SJSA1 (cell line): ENCODE data around the gene VMP1. TPM values are rescaled to one million over a fixed set of nuclear protein-coding genes. Genes with fewer than 3 reads are reported as not detected.
A peak's percentile ranks its signal among the peaks of the same experiment; 100 is the strongest.

Experiments
- DNase-seq, 2 experiments: peaks; one replicate each; pipeline ENCODE4 v3.0.0-alpha.2; 2015 to 2020; ENCODE audit warnings: low spot score in 2 of 2, low read depth in 1 of 2
- H3K27ac ChIP-seq: fragments of 250-450 bp; sonication (Bioruptor Pico); 2 replicates; pipeline ENCODE4 v1.5.1; 2020; ENCODE audit warnings: mild to moderate bottlenecking, moderate library complexity
- H3K27me3 ChIP-seq: fragments of 250-450 bp; sonication (Bioruptor Pico); replicated peaks from 2 replicates; pipeline ENCODE4 v1.5.1; 2020; ENCODE audit warnings: mild to moderate bottlenecking, moderate library complexity
- H3K36me3 ChIP-seq: fragments of 250-450 bp; sonication (Bioruptor Pico); 2 replicates; pipeline ENCODE4 v1.5.1; 2020; ENCODE audit warnings: mild to moderate bottlenecking
- H3K4me1 ChIP-seq: fragments of 250-450 bp; sonication (Bioruptor Pico); replicated peaks from 2 replicates; pipeline ENCODE4 v1.6.1; 2021; ENCODE audit warnings: mild to moderate bottlenecking
- H3K4me3 ChIP-seq: fragments of 250-450 bp; sonication (Bioruptor Pico); 2 replicates; pipeline ENCODE4 v1.5.1; 2020; ENCODE audit warnings: mild to moderate bottlenecking
- H3K9me3 ChIP-seq: fragments of 250-450 bp; sonication (Bioruptor Pico); replicated peaks from 2 replicates; pipeline ENCODE4 v1.5.1; 2020; ENCODE audit warnings: mild to moderate bottlenecking
- total RNA-seq: library from RNA; depleted of rRNA; stranded (reverse); fragments of >200 nt; shearing (Covaris generic); gene quantifications from 2 replicates; pipeline ENCODE4 v1.2.3, GENCODE V29; 2014

The VMP1 gene
- total RNA-seq, 1 experiment from 2014 or later, result 228 TPM

GRCh38 chr17:59722623-59723022, 15.2 kb downstream of the VMP1 start:
- peaks cover 6% of the 10 kb centered on the region for H3K4me1 ChIP-seq
- H3K9me3 ChIP-seq, result no peaks in the 10 kb centered on the region
- peaks cover 11% of the 10 kb centered on the region for H3K36me3 ChIP-seq
- no peak for DNase-seq
- H3K4me3 ChIP-seq, result no peak overlapping the region
- no peak overlapping the region for H3K27ac ChIP-seq
- H3K27me3 ChIP-seq, result no peaks in the 10 kb centered on the region

- Histone ChIP-seq H3K4me3 (no peak overlapping the region), H3K27ac (no peak overlapping the region), H3K27me3 (no peaks in the 10 kb centered on the region), H3K9me3 (no peaks in the 10 kb centered on the region), H3K4me1 (peaks cover 6% of the 10 kb centered on the region), H3K36me3 (peaks cover 11% of the 10 kb centered on the region)
- DNase-seq, result no peak
Measured at GRCh38 chr17:59723041-59723440, 15.6 kb downstream of the VMP1 start.

GRCh38 chr17:59723607-59724006, 16.2 kb downstream of the VMP1 start:
- Histone ChIP-seq H3K27me3 (no peaks in the 10 kb centered on the region), H3K36me3 (peaks cover 8% of the 10 kb centered on the region), H3K4me3 (no peak overlapping the region), H3K27ac (no peak overlapping the region), H3K9me3 (no peaks in the 10 kb centered on the region), H3K4me1 (peaks cover 6% of the 10 kb centered on the region)
- no peak for DNase-seq

GRCh38 chr17:59725691-59726090, 18.2 kb downstream of the VMP1 start:
- Histone ChIP-seq H3K4me1 (peaks cover 12% of the 10 kb centered on the region), H3K9me3 (no peaks in the 10 kb centered on the region), H3K36me3 (peaks cover 12% of the 10 kb centered on the region), H3K4me3 (no peak overlapping the region), H3K27me3 (no peaks in the 10 kb centered on the region), H3K27ac (no peak overlapping the region)
- no peak for DNase-seq

- H3K27me3 ChIP-seq, result no peaks in the 10 kb centered on the region
- no peaks in the 10 kb centered on the region for H3K9me3 ChIP-seq
- peaks cover 10% of the 10 kb centered on the region for H3K36me3 ChIP-seq
- no peak overlapping the region for H3K4me3 ChIP-seq
- no peak for DNase-seq
- H3K4me1 ChIP-seq, result peaks cover 17% of the 10 kb centered on the region
- H3K27ac ChIP-seq, result no peak overlapping the region
Measured at GRCh38 chr17:59727817-59728533, 20.5 kb downstream of the VMP1 start.

GRCh38 chr17:59730268-59730834, 22.9 kb downstream of the VMP1 start:
- no peaks in the 10 kb centered on the region for H3K27me3 ChIP-seq
- H3K4me3 ChIP-seq, result no peak overlapping the region
- no peak overlapping the region for H3K27ac ChIP-seq
- no peaks in the 10 kb centered on the region for H3K9me3 ChIP-seq
- no peak for DNase-seq
- H3K36me3 ChIP-seq, result peaks cover 22% of the 10 kb centered on the region
- H3K4me1 ChIP-seq, result peaks cover 17% of the 10 kb centered on the region

GRCh38 chr17:59733697-59734096, 26.2 kb downstream of the VMP1 start:
- Histone ChIP-seq H3K36me3 (peaks cover 52% of the 10 kb centered on the region), H3K9me3 (no peaks in the 10 kb centered on the region), H3K4me3 (no peak overlapping the region), H3K27ac (no peak overlapping the region), H3K27me3 (no peaks in the 10 kb centered on the region), H3K4me1 (peaks cover 17% of the 10 kb centered on the region)
- DNase-seq, result no peak

GRCh38 chr17:59734226-59734625, 26.8 kb downstream of the VMP1 start:
- Histone ChIP-seq H3K9me3 (no peaks in the 10 kb centered on the region), H3K36me3 (peaks cover 57% of the 10 kb centered on the region), H3K27me3 (no peaks in the 10 kb centered on the region), H3K27ac (no peak overlapping the region), H3K4me3 (no peak overlapping the region), H3K4me1 (peaks cover 12% of the 10 kb centered on the region)
- no peak for DNase-seq

- DNase-seq, result no peak
- no peaks in the 10 kb centered on the region for H3K27me3 ChIP-seq
- peaks cover 2% of the 10 kb centered on the region; the same call in 1 of the 2 replicates for H3K4me1 ChIP-seq
- no peaks in the 10 kb centered on the region for H3K9me3 ChIP-seq
- no peak overlapping the region for H3K27ac ChIP-seq
- no peak overlapping the region for H3K4me3 ChIP-seq
- peaks cover 63% of the 10 kb centered on the region for H3K36me3 ChIP-seq
Measured at GRCh38 chr17:59737324-59737723, 29.9 kb downstream of the VMP1 start.

GRCh38 chr17:59743842-59744241, 36.4 kb downstream of the VMP1 start:
- Histone ChIP-seq H3K9me3 (no peaks in the 10 kb centered on the region), H3K27ac (no peak overlapping the region), H3K4me1 (no peaks in the 10 kb centered on the region), H3K27me3 (no peaks in the 10 kb centered on the region), H3K36me3 (peaks cover 29% of the 10 kb centered on the region), H3K4me3 (no peak overlapping the region)
- DNase-seq, result no peak

GRCh38 chr17:59745040-59745439, 37.6 kb downstream of the VMP1 start:
- Histone ChIP-seq H3K27me3 (no peaks in the 10 kb centered on the region), H3K36me3 (peaks cover 26% of the 10 kb centered on the region), H3K4me3 (no peak overlapping the region), H3K9me3 (no peaks in the 10 kb centered on the region), H3K27ac (no peak overlapping the region), H3K4me1 (no peaks in the 10 kb centered on the region)
- no peak for DNase-seq

GRCh38 chr17:59746849-59747445, 39.5 kb downstream of the VMP1 start:
- Histone ChIP-seq H3K4me3 (no peak overlapping the region), H3K9me3 (no peaks in the 10 kb centered on the region), H3K27ac (no peak overlapping the region), H3K36me3 (peaks cover 17% of the 10 kb centered on the region), H3K27me3 (no peaks in the 10 kb centered on the region), H3K4me1 (no peaks in the 10 kb centered on the region)
- DNase-seq, result peak in 1 of 2 experiments; percentile 53

GRCh38 chr17:59748591-59748990, 41.1 kb downstream of the VMP1 start:
- no peak overlapping the region for H3K27ac ChIP-seq
- no peak overlapping the region for H3K4me3 ChIP-seq
- no peaks in the 10 kb centered on the region for H3K27me3 ChIP-seq
- H3K4me1 ChIP-seq, result peaks cover under 1% of the 10 kb centered on the region; the same call in 1 of the 2 replicates
- peaks cover 7% of the 10 kb centered on the region; the same call in 1 of the 2 replicates for H3K36me3 ChIP-seq
- DNase-seq, result no peak
- H3K9me3 ChIP-seq, result no peaks in the 10 kb centered on the region

GRCh38 chr17:59751955-59752413, 44.5 kb downstream of the VMP1 start:
- H3K27ac ChIP-seq, result no peak overlapping the region
- no peaks in the 10 kb centered on the region for H3K9me3 ChIP-seq
- no peak overlapping the region for H3K4me3 ChIP-seq
- no peak for DNase-seq
- H3K27me3 ChIP-seq, result no peaks in the 10 kb centered on the region
- peaks cover 7% of the 10 kb centered on the region for H3K36me3 ChIP-seq
- H3K4me1 ChIP-seq, result peaks cover 28% of the 10 kb centered on the region
